Thyroid gland (tissue), 4 donors: ENCODE data around the gene NBAS.

Experiments used
- CTCF ChIP-seq, 6 experiments: fragments of 200-600 bp in 3 of 6; fragments of 450-650 bp in 3 of 6; sonication (generic) in 3 of 6; IDR thresholded peaks; one replicate each; pipeline ENCODE4 v1.5.1; 2016 to 2019; ENCODE audit warnings: antibody characterized with exemption in 6 of 6, mild to moderate bottlenecking in 2 of 6, inconsistent platforms in 1 of 6, moderate library complexity in 1 of 6
- POLR2A ChIP-seq, 2 donors: fragments of 450-650 bp; IDR thresholded peaks; one replicate each; pipeline ENCODE4 v1.6.1; 2017; ENCODE audit warnings: antibody characterized with exemption in 2 of 2, mild to moderate bottlenecking in 2 of 2, moderate library complexity in 1 of 2

- TF ChIP-seq CTCF (IDR thresholded peaks at IDR 0.05) (no peak), POLR2A (IDR thresholded peaks at IDR 0.05) (no peak)
Observed at GRCh38 chr2:15365411-15365810, 195.7 kb downstream of the NBAS start.
